Stimulated activated CD8-positive, alpha-beta memory T cell treated with anti-CD3 and anti-CD28 coated beads, Interleukin-4, amount 100 ng/mL, for 4 hours (primary cell): ENCODE results near the gene STRAP.
A peak's percentile ranks its signal among the peaks of the same experiment; 100 is the strongest.

Experiments used
- DNase-seq, 2 donors: peaks; one replicate each; pipeline ENCODE4 v3.0.0-alpha.2; 2020; ENCODE audit warnings: low read depth in 2 of 2, low spot score in 1 of 2

STRAP gene, protein sequence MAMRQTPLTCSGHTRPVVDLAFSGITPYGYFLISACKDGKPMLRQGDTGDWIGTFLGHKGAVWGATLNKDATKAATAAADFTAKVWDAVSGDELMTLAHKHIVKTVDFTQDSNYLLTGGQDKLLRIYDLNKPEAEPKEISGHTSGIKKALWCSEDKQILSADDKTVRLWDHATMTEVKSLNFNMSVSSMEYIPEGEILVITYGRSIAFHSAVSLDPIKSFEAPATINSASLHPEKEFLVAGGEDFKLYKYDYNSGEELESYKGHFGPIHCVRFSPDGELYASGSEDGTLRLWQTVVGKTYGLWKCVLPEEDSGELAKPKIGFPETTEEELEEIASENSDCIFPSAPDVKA

DNA sequence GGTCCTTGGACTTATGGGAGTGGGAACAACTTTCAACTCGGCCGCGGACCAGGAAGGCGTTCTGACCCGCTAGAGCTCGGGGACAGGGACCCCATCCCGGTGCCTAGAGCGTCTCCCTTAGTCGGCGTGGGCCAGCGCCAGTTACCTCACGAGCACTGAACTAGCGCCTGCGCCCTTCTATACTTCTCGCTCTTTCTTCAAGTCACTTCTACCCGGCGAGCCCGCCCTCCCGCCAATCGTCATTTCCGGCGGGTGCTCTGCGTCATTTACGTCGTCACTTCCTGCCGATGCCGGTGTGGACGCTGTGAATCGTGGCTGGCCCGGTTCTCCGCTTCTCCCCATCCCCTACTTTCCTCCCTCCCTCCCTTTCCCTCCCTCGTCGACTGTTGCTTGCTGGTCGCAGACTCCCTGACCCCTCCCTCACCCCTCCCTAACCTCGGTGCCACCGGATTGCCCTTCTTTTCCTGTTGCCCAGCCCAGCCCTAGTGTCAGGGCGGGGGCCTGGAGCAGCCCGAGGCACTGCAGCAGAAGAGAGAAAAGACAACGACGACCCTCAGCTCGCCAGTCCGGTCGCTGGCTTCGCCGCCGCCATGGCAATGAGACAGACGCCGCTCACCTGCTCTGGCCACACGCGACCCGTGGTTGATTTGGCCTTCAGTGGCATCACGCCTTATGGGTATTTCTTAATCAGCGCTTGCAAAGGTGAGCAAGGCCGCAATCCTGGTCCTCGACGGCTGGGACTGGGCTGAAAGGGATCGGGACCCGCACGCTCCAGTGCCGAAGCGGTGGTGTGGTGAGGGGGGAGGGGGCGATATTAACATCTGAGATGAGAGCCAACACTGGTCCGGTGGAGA, at the start of gene STRAP:
Gene STRAP (plus strand): TSS at position 270 of the 854 bp plus-strand sequence. CDS start 321 bp downstream, at position 591.
- peak; percentile 91 for DNase-seq

DNA sequence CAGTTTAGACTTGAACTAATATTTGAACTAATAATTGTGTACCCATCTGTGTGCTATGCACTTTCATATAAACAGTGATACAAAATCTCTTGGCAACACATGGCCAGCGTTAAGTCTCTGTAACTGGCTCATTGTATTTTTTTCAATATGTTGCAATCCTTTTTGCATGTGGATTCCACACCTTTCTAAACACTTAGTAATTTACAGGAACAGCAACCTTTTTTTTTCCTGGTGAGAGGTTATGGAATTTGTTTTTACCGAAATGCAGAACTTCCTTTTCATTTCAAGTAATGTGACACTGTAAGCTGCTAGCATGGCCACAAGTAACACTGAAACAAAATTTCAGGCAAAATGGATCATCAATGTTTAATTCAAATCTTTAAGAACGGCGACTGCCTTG, 47.6 kb upstream of the STRAP start:
- no peak for DNase-seq

DNA sequence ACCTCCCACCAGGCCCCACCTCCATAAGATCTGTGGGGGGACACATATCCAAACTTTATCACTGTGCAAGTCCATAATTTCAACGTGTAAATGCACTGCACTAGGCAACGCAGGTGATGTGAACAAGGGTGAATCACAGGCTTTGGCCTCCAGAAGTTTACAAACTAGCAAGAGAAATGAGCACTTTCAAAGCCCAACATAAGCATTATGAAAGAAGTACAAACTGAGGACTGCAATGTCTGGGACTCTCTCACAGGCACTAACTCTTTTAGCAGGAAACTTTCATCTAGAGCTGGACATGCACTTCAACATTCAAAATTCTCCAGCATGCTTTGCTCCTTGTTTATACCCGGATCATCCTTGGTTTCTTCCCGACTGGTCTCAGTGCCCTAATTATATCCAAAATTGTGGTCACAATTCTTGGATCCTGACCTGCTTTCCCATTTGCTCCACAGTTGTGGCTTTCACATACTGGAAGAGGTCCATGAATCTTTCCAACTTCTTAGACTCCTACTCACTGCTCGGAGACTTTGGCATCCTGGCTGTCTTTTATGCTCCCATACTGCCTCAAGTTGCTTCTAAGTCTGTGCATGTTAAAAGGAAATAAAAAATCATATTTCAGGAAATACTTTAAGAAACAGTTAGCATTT, 44.9 kb upstream of the STRAP start:
- no peak for DNase-seq

DNA sequence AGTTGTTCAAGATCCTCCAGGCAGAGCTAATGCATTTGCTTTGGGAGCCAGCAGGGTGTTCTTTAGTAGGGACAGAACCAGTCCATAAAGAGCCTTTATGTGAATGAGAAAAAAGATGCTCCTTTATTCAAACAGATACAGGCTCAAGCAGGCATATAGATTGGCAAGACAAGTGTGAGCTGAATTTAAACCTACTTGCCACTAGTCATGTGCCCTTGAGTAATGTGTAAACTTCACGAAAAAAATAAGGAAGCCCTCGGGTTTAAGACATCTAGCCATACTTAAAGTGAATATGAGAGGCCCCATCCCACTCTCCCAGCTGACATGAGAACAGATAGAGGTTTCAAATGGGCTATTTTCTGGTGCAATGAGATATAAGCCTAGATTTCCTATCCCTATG, 43.1 kb upstream of the STRAP start:
- no peak for DNase-seq

DNA sequence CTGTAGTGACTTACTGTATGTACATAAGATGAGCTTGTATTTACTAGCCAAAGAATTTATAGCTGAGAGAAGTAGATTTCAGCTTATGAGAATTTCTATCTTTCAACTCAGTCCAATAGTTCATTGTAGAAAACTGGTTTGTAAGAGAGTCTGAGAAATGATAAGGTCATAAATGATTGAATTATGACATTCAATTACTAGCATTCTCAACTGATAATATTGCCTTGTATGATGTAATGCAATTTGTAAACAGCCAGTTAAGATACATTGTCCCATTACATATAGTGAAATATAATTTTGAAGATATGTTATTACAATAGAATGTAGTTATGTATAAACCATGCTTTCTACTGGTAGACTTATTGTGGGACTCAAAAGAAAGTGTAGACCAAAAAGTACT, 42.5 kb upstream of the STRAP start:
- no peak for DNase-seq

DNA sequence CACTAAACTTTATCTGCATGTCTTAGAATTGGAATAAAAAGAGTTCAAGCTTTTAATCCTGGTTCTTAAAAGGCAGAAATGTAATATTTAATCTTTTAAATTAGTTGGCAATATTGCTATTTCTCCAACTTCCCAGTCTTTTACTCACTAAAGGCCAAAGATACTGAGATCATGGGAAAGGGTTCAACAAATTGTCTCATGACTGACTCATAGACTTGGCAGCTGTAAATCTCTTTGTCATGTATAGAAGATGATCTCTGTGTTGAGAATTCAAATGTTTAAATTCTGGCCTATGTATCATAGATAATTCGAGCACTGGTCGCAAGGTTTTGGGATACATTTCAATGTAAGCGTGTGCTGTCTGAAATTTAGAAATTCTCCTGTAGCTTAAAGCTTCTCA, 40.1 kb upstream of the STRAP start:
- no peak for DNase-seq

DNA sequence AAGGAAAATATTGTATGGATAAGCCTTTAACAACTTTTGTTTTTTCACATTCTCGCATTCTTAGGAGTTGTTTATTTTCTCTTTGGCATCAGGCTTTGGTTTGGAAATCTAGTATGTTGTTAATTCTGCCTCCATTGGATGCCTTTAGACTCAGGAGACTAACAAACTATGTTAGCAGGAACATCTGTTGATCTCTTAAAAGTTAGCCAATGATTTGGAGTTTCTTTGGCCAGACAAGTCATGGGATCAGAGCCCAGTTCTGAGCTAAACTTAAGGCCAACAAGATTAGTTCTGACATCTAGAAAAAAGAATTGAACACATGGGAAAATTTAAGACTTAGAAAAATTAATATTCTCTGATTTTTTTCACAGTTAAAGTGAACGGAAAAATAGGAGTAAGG, 35.3 kb upstream of the STRAP start:
- DNase-seq = no peak

DNA sequence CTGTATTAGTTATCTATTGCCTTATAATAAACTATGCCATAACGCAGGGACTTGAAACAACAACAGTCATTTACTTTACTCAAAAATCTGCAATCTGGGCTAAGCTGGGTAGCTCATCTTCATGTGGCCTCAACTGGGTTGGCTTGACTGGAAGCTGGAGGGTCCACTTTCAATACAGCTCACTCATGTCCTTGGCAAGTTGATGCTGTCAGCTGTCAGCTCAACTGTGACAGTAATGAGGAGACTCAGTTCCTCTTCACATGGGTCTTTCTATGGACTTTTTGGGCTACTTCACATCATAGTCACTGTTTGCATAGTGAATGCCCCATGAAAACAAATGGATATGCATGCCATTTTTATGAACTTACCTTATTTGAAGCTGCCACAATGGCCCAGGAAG, 33.6 kb upstream of the STRAP start:
- no peak for DNase-seq

DNA sequence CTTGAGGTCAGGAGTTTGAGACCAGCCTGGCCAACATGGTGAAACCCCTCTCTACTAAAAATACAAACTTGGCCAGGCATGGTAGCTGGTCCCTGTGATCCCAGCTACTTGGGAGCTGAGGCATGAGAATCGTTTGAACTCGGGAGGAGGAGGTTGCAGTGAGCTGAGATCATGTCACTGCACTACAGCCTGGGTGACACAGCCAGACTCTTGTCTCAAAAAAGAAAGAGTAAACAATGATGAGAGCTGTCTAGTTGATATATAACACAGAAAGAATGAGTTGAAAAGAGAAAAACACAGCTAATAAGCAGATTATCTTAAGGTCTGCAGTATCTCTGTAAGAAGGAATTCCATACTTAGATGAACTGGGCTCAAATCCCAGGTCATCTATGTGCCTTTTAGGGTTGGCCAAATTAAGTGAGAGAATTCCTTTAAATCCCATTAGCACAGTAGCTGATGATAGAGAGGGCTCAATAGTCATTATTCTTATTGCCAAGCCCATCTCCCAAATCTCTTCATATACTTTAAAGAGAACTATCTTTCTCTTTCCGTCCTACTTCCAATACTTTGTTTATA, 31.1 kb upstream of the STRAP start:
- DNase-seq = no peak

DNA sequence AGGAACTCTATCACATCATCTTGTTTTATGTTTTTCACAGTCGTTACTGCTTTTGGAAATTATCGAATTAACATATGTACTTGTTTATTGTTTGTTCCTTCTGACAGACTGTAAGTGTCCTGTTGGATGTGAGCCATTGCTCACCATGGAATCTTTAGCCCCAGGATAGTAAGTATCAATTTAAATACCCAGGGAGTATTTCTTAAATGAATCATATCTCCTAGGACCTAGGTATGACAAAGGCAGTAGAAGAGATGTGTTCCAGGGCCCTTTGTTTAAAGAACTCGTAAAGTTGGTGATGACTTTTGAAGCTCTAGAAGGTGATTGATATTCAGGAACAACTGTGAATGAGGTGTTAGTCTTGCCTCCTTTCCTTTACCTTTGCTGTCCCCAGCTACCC, 30.3 kb upstream of the STRAP start:
- no peak for DNase-seq

DNA sequence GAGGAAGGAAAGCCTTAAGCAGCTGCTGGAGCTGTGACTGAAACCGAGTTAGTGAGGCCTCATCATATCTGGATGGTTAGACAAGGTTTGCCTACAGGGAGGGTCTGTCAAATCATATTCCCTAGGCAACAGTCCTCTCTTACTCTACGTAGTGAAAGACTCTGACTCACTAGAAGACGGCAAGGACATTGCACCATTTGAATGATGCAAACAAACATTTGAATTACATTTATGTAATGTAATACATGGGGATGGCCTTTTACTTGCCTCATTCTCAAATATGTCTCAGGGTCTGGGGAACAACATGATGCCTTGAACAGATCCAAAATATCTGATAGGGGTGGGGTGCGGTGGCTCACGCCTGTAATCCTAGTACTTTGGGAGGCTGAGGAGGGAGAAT, 29.8 kb upstream of the STRAP start:
- DNase-seq = no peak

DNA sequence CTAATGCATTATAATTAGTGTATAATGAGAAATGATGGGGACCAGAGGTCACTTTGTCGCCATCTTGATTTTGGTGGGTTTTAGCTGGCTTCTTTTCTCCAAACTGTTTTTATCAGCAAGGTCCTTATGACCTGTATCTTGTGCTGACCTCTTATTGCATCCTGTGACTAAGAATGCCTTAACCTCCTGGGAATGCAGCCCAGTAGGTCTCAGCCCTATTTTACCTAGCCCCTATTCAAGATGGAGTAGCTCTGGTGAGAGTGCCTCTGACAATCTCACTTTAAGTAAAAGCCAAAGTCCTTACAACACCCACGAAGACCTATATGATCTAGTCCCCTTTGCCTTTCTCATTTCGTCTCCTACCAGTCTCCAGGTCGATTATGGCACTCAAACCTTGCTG, 28.3 kb upstream of the STRAP start:
- DNase-seq = no peak

DNA sequence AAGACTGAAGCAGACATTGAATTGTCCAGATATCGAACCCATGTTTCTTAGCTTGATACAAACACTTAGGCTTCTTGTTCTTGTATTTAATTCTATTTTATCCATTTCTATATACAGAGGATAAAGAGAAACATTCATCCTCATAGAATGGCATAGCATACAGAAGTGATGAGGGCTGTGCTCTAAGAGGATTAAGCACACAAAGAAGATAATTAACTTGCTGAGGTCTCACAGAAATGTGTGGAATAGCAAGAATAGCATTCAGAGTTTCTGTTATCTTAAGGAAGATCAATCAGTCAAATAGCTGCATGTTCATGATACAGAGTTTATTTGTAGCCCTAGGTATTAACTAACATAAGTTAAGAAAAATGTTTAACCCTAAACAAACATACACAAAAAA, 27.3 kb upstream of the STRAP start:
- DNase-seq = no peak

DNA sequence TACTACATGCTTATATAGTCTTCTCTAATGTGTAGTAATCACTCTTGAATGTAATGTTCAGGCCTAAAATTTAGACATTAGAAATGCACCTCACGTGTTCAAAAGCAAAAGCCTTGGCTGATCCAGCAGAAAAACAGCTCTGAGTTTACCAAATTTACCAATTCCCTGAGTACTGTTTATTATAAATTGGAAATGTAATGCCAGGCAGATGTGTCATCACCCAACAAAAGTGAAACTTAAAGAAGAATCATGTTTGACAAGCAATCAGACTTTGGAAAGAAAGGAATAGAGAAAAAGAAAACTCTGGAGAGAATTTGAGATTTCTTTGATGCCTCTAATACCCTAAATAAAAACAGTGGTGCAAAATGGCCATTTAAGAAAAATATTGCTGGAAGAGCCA, 26.5 kb upstream of the STRAP start:
- no peak for DNase-seq

DNA sequence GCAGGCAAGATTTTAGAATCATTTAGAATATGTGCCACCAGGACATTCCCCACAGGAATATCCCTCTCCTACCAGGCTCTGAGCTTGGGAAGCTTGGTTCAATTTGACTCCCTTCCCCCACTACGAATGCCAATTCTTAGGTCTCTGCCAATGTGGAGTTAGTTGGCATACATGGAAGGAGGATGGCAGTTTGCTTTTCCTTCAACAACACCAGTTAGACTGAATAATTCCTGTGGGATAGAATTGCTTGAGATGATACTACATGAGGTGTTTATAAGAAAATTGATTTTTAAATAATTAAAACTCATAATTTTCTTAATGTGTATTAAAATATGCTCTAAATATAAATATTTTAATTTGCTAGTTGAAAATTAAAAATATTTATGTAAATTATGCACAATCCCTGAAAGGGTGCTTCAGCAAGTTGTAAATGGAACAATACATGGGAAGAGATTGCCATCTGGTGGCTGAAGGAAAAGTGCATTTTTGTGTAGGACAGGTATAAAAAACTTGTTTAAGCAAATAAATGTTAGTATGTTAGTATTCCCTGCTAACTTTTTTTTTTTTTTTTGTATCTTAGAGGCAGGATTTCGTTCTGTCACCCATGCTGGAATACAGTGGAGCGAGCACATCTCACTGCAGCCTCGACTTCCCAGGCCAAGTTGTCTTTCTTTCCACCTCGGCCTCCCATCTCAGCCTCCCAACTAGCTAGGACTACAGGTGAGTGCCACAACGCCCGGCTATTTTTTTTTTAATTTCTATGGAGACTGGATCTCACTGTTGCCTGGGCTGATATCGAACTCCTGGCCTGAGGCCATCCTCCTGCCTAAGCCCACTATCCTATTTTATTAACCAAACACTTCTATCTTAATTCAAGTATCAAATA, 25.8 kb upstream of the STRAP start:
- DNase-seq = peak in 1 of 2 donors; percentile 11

DNA sequence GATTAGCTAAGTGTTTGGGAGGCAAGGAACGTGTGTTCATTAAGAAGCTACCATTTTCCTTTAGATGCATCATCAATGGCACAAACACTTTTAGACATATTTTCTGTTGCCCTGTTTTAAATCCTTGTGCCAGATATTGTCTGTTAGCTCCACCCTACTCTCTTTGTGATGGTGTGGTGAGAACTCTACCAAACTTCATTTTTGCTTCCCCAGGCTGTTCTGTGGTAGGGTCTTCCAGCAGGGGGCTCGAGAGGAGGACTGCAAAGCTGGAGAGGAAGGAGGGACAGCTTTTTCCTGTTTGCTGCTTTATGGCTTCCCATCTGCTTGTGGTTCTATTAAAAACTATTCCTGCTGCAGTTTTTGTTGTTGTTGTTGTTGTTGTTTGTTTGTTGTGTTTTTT, 23.8 kb upstream of the STRAP start:
- DNase-seq = no peak

DNA sequence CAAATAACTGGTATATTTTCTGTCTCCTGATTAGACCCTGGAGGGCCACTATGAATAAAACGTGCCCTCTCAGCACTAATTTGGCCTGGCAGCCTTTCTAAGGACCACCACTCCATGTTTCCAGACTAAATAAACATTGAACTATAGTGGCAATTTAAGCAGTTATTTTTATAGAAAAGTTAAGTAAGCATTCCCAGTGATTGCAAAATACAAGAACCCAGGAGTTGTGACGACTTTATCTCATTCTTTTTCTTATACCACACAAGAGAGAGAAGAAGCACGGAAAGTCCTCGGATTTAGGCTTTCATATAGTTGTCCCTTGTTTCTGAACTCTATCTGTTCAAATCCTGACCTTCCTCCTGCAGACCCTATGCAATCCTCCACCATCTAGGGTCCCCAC, 23.1 kb upstream of the STRAP start:
- DNase-seq = no peak

DNA sequence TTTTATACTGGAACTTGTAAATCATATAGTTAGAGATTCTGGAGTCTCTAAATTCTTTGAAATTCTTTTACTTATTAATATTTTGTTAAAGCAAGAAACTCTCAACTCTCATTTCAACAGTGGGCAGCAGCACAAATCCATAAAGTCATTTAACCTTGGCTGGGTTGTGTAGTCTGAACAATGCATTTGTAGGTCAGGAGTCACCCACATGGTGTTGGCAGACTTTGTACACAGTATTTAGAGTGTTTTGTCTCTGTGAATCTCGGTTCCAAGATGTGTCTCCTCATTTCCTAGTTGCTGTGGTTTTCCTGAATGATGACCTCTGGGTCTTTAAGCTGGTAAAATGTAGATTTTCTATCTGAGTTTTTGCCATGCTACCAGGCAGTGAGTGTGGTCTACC, 20.8 kb upstream of the STRAP start:
- no peak for DNase-seq

DNA sequence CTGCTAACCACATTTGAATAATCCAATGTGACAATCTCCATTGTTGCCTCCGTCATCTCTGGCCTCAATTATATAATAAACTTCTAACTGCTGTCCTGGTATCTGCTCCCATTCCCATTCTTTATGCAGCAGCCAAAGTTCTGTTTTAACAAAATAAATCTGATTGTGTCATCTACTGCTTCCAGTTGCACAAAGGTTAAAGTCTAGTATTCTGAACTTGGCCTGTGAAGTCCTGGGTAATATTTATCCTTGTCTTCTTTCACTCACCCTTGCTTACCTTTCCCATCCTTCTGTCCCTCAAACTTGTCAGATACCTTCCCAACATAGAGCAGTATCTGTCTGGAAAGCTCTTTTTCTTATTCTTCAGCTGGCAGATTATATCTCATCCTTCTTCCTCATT, 19.3 kb upstream of the STRAP start:
- DNase-seq = no peak

DNA sequence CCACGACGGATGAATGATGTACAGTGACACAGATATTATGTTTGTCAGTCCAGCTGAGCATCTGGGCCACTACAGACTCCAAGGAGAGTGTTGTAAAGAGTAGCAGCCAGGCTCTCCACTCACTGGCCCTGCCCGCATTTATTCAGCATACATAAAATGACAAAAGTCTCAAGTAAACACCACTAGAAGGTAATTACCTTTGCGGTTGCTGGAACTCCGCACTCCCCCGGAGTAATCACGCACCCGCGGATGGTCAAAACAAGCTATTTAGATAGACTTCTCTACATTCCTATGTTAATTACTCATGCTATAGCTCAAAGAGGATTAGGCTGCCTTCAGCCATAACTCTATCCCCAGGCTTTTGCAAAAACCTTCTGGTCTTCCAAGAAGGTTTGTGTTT, 18.8 kb upstream of the STRAP start:
- DNase-seq = no peak

DNA sequence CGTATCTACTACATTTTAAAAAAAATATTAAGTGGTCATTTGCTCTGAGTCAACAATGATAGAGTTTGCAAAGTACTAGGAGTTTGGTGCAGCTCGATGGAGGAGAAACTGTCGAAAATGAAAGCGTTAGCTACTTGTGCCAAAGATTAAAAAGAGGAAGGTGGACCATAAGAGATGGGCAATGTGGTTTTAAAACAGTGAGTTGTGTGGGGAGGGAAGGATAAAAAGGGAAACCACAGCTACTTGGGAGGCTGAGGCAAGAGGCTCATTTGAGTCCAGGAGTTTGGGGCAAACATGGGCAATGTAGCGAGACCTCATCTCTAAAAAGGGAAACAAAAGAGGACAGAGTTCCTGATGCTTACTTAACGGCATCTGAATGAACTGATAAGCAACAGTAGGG, 18.2 kb upstream of the STRAP start:
- DNase-seq = no peak
